ENCODE data around the gene RPUSD2.

DNA sequence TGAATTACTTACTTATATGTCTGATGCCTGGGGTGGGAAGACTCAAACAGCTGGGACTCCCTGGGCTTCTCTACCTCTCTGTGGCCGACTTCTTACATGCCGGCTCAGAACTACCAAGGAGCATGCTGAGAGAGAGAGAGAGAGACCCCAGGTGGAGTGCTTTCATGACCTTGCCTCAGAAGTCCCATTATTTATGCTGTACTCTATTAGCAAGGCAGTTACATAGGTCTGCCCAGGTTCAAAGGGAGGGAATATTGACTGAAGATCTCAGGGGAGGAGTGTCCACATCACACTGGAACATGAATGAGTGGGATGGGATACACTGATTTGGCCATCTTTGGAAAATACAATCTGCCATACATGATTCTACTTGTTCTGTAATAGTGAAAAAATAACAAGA lies 20.5 kb upstream of the RPUSD2 start:
- TF ChIP-seq, protein P1, sequence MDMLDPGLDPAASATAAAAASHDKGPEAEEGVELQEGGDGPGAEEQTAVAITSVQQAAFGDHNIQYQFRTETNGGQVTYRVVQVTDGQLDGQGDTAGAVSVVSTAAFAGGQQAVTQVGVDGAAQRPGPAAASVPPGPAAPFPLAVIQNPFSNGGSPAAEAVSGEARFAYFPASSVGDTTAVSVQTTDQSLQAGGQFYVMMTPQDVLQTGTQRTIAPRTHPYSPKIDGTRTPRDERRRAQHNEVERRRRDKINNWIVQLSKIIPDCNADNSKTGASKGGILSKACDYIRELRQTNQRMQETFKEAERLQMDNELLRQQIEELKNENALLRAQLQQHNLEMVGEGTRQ (IDR thresholded peaks at IDR 0.05; ENCODE audit: borderline replicate concordance, low read depth, low read length) = no peak
- TF ChIP-seq TAF1 (IDR thresholded peaks at IDR 0.05; ENCODE audit: borderline replicate concordance, low read depth, low read length) = no peak
- TF ChIP-seq, protein P2, sequence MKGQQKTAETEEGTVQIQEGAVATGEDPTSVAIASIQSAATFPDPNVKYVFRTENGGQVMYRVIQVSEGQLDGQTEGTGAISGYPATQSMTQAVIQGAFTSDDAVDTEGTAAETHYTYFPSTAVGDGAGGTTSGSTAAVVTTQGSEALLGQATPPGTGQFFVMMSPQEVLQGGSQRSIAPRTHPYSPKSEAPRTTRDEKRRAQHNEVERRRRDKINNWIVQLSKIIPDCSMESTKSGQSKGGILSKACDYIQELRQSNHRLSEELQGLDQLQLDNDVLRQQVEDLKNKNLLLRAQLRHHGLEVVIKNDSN (IDR thresholded peaks at IDR 0.05; ENCODE audit: borderline replicate concordance, low read depth) = no peak
- TF ChIP-seq TEAD4 (IDR thresholded peaks at IDR 0.05; ENCODE audit: borderline replicate concordance, insufficient read depth) = no peak
- no peak for TF ChIP-seq CTCF (IDR thresholded peaks at IDR 0.05)
- no peak for TF ChIP-seq GABPA (IDR thresholded peaks at IDR 0.05; ENCODE audit: low read depth)
- no peak for TF ChIP-seq SIN3A (IDR thresholded peaks at IDR 0.05; ENCODE audit: borderline replicate concordance, low read depth, low read length)
- TF ChIP-seq RAD21 (IDR thresholded peaks at IDR 0.05; ENCODE audit: low read length) = no peak
- TF ChIP-seq, protein P3, sequence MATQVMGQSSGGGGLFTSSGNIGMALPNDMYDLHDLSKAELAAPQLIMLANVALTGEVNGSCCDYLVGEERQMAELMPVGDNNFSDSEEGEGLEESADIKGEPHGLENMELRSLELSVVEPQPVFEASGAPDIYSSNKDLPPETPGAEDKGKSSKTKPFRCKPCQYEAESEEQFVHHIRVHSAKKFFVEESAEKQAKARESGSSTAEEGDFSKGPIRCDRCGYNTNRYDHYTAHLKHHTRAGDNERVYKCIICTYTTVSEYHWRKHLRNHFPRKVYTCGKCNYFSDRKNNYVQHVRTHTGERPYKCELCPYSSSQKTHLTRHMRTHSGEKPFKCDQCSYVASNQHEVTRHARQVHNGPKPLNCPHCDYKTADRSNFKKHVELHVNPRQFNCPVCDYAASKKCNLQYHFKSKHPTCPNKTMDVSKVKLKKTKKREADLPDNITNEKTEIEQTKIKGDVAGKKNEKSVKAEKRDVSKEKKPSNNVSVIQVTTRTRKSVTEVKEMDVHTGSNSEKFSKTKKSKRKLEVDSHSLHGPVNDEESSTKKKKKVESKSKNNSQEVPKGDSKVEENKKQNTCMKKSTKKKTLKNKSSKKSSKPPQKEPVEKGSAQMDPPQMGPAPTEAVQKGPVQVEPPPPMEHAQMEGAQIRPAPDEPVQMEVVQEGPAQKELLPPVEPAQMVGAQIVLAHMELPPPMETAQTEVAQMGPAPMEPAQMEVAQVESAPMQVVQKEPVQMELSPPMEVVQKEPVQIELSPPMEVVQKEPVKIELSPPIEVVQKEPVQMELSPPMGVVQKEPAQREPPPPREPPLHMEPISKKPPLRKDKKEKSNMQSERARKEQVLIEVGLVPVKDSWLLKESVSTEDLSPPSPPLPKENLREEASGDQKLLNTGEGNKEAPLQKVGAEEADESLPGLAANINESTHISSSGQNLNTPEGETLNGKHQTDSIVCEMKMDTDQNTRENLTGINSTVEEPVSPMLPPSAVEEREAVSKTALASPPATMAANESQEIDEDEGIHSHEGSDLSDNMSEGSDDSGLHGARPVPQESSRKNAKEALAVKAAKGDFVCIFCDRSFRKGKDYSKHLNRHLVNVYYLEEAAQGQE (IDR thresholded peaks at IDR 0.05; ENCODE audit: low read depth, low read length) = no peak
- TF ChIP-seq, protein P4, sequence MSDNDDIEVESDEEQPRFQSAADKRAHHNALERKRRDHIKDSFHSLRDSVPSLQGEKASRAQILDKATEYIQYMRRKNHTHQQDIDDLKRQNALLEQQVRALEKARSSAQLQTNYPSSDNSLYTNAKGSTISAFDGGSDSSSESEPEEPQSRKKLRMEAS (IDR thresholded peaks at IDR 0.05; ENCODE audit: low read depth) = no peak
- TF ChIP-seq POLR2AphosphoS5 (IDR thresholded peaks at IDR 0.05; ENCODE audit: low read depth, low read length) = no peak

Measured in SK-N-SH (cell line).